GM23338 (cell line): ENCODE results near the gene CFAP77.

ENCODE experiments used
- CREB1 ChIP-seq: fragments of 250-450 bp; sonication (Bioruptor Pico); IDR thresholded peaks from 2 replicates; pipeline ENCODE4 v1.5.0; 2020; ENCODE audit warnings: low read depth, mild to moderate bottlenecking, moderate library complexity
- CTCF ChIP-seq, 2 experiments: fragments of 200-600 bp in 1 of 2; sonication (generic) in 1 of 2; conservative IDR thresholded peaks; 2 replicates each; pipeline versions ENCODE4 v1.5.1 to v1.6.1; 2016 to 2017; ENCODE audit warnings: antibody characterized with exemption in 2 of 2, low read depth in 2 of 2, mild to moderate bottlenecking in 2 of 2, moderate library complexity in 1 of 2
- ETS1 ChIP-seq: IDR thresholded peaks from 2 replicates; pipeline ENCODE4 v1.6.1; 2016; ENCODE audit warnings: antibody characterized with exemption
- EZH2 ChIP-seq: fragments of 200-600 bp; sonication (generic); IDR thresholded peaks from one replicate; pipeline ENCODE4 v1.8.0; 2017; ENCODE audit warnings: antibody characterized with exemption, mild to moderate bottlenecking, low read depth; ENCODE audit not compliant: unreplicated experiment
- EZH2phosphoT487 ChIP-seq: fragments of 200-600 bp; sonication (generic); IDR thresholded peaks from one replicate; pipeline ENCODE4 v1.8.1; 2018; ENCODE audit warnings: antibody characterized with exemption; ENCODE audit not compliant: unreplicated experiment
- POLR2AphosphoS5 ChIP-seq: IDR thresholded peaks from 2 replicates; pipeline ENCODE4 v1.6.1; 2016; ENCODE audit warnings: antibody characterized with exemption, low read depth
- REST ChIP-seq: IDR thresholded peaks from one replicate; pipeline ENCODE4 v1.6.1; 2018; ENCODE audit warnings: antibody characterized with exemption; ENCODE audit not compliant: unreplicated experiment
- STAT1 ChIP-seq: IDR thresholded peaks from one replicate; pipeline ENCODE4 v1.6.1; 2016; ENCODE audit warnings: antibody characterized with exemption; ENCODE audit not compliant: unreplicated experiment
- ZNF114 ChIP-seq: fragments of 250-450 bp; sonication (Bioruptor Pico); IDR thresholded peaks from 2 replicates; pipeline ENCODE4 v1.5.0; 2020; ENCODE audit warnings: mild to moderate bottlenecking, moderate library complexity
- ZNF331 ChIP-seq: fragments of 250-450 bp; sonication (Bioruptor Pico); IDR thresholded peaks from 2 replicates; pipeline ENCODE4 v1.5.0; 2020; ENCODE audit warnings: low read depth, mild to moderate bottlenecking, moderate library complexity

- no peak for TF ChIP-seq CTCF (conservative IDR thresholded peaks at IDR 0.05; ENCODE audit: low read depth in 2 of 2)
- TF ChIP-seq POLR2AphosphoS5 = no peak
- TF ChIP-seq CREB1 (CRISPR knock-in tag) = no peak
- TF ChIP-seq EZH2 = no peak
- no peak for TF ChIP-seq EZH2phosphoT487
- TF ChIP-seq REST = no peak
- no peak for TF ChIP-seq STAT1
- no peak for TF ChIP-seq ETS1
- TF ChIP-seq ZNF331 (CRISPR knock-in tag) = no peak
- no peak for TF ChIP-seq ZNF114 (CRISPR knock-in tag)
These were observed 97.1 kb downstream of the CFAP77 start for GRCh38 chr9:132506977-132507669.
